IPS-18a (cell line): ENCODE results near the gene PTPRG.

ENCODE experiments used
- H3K27ac ChIP-seq: one replicate; pipeline ENCODE4 v1.5.1; 2013; ENCODE audit warnings: low read length
- H3K27me3 ChIP-seq: one replicate; pipeline ENCODE4 v1.6.1; 2013; ENCODE audit warnings: mild to moderate bottlenecking, low read length; ENCODE audit not compliant: control insufficient read depth, insufficient read depth
- H3K36me3 ChIP-seq: one replicate; pipeline ENCODE4 v1.6.1; 2013; ENCODE audit warnings: low read depth, low read length; ENCODE audit not compliant: control insufficient read depth
- H3K4me1 ChIP-seq: one replicate; pipeline ENCODE4 v1.6.1; 2013; ENCODE audit warnings: low read depth, low read length; ENCODE audit not compliant: control insufficient read depth
- H3K4me3 ChIP-seq: one replicate; pipeline ENCODE4 v1.5.1; 2013; ENCODE audit warnings: low read length
- H3K9ac ChIP-seq: one replicate; pipeline ENCODE4 v1.6.1; 2013; ENCODE audit warnings: mild to moderate bottlenecking, low read length, moderate library complexity
- H3K9me3 ChIP-seq: one replicate; pipeline ENCODE4 v1.6.1; 2013; ENCODE audit warnings: low read depth, low read length; ENCODE audit not compliant: control insufficient read depth

The PTPRG gene

GRCh38 chr3:62169906-62170660 is 608.7 kb downstream of the PTPRG start:
- Histone ChIP-seq H3K4me1 (peaks cover 15% of the 10 kb centered on the region), H3K4me3 (no peak overlapping the region), H3K9ac (no peak overlapping the region), H3K27ac (no peak overlapping the region), H3K36me3 (no peaks in the 10 kb centered on the region), H3K27me3 (no peaks in the 10 kb centered on the region), H3K9me3 (no peaks in the 10 kb centered on the region)

GRCh38 chr3:62171789-62172188 is 610.4 kb downstream of the PTPRG start:
- no peaks in the 10 kb centered on the region for H3K27me3 ChIP-seq
- H3K27ac ChIP-seq = no peak overlapping the region
- H3K9me3 ChIP-seq = no peaks in the 10 kb centered on the region
- peaks cover 7% of the 10 kb centered on the region for H3K4me1 ChIP-seq
- H3K4me3 ChIP-seq = no peak overlapping the region
- H3K9ac ChIP-seq = no peak overlapping the region
- H3K36me3 ChIP-seq = no peaks in the 10 kb centered on the region

GRCh38 chr3:62172199-62172598 is 610.8 kb downstream of the PTPRG start:
- no peaks in the 10 kb centered on the region for H3K9me3 ChIP-seq
- no peaks in the 10 kb centered on the region for H3K27me3 ChIP-seq
- H3K27ac ChIP-seq = no peak overlapping the region
- peaks cover 7% of the 10 kb centered on the region for H3K4me1 ChIP-seq
- H3K4me3 ChIP-seq = no peak overlapping the region
- H3K36me3 ChIP-seq = no peaks in the 10 kb centered on the region
- H3K9ac ChIP-seq = no peak overlapping the region

- Histone ChIP-seq H3K27ac (no peak overlapping the region), H3K27me3 (no peaks in the 10 kb centered on the region), H3K4me3 (no peak overlapping the region), H3K36me3 (no peaks in the 10 kb centered on the region), H3K9me3 (no peaks in the 10 kb centered on the region), H3K4me1 (peaks cover 14% of the 10 kb centered on the region), H3K9ac (no peak overlapping the region)
Measured at GRCh38 chr3:62173939-62174515, 612.7 kb downstream of the PTPRG start.

- Histone ChIP-seq H3K4me3 (no peak overlapping the region), H3K9ac (no peak overlapping the region), H3K4me1 (peaks cover 14% of the 10 kb centered on the region), H3K27ac (no peak overlapping the region), H3K9me3 (no peaks in the 10 kb centered on the region), H3K36me3 (no peaks in the 10 kb centered on the region), H3K27me3 (no peaks in the 10 kb centered on the region)
Measured at GRCh38 chr3:62175161-62175560, 613.8 kb downstream of the PTPRG start.

GRCh38 chr3:62178032-62178431 is 616.7 kb downstream of the PTPRG start:
- no peaks in the 10 kb centered on the region for H3K36me3 ChIP-seq
- no peak overlapping the region for H3K27ac ChIP-seq
- peaks cover 14% of the 10 kb centered on the region for H3K4me1 ChIP-seq
- no peak overlapping the region for H3K4me3 ChIP-seq
- H3K9ac ChIP-seq = no peak overlapping the region
- H3K9me3 ChIP-seq = no peaks in the 10 kb centered on the region
- H3K27me3 ChIP-seq = no peaks in the 10 kb centered on the region

GRCh38 chr3:62178739-62179600 is 617.6 kb downstream of the PTPRG start:
- H3K9ac ChIP-seq = no peak overlapping the region
- no peaks in the 10 kb centered on the region for H3K27me3 ChIP-seq
- no peak overlapping the region for H3K4me3 ChIP-seq
- H3K36me3 ChIP-seq = no peaks in the 10 kb centered on the region
- no peaks in the 10 kb centered on the region for H3K9me3 ChIP-seq
- no peak overlapping the region for H3K27ac ChIP-seq
- H3K4me1 ChIP-seq = peaks cover 17% of the 10 kb centered on the region

- Histone ChIP-seq H3K36me3 (no peaks in the 10 kb centered on the region), H3K27ac (no peak overlapping the region), H3K9ac (no peak overlapping the region), H3K4me1 (peaks cover 18% of the 10 kb centered on the region), H3K4me3 (no peak overlapping the region), H3K27me3 (no peaks in the 10 kb centered on the region), H3K9me3 (no peaks in the 10 kb centered on the region)
Measured at GRCh38 chr3:62180514-62180913, 619.1 kb downstream of the PTPRG start.

GRCh38 chr3:62183087-62183486 is 621.7 kb downstream of the PTPRG start:
- Histone ChIP-seq H3K27ac (no peak overlapping the region), H3K4me1 (peaks cover 18% of the 10 kb centered on the region), H3K4me3 (no peak overlapping the region)

GRCh38 chr3:62183969-62184368 is 622.6 kb downstream of the PTPRG start:
- Histone ChIP-seq H3K27ac (no peak overlapping the region), H3K4me1 (peaks cover 13% of the 10 kb centered on the region), H3K4me3 (no peak overlapping the region), H3K9ac (no peak overlapping the region), H3K27me3 (no peaks in the 10 kb centered on the region), H3K9me3 (no peaks in the 10 kb centered on the region), H3K36me3 (no peaks in the 10 kb centered on the region)

More at GRCh38 chr3:62183087-62183486, 621.7 kb downstream of the PTPRG start:
- no peaks in the 10 kb centered on the region for H3K9me3 ChIP-seq
- no peaks in the 10 kb centered on the region for H3K36me3 ChIP-seq
- H3K27me3 ChIP-seq = no peaks in the 10 kb centered on the region
- no peak overlapping the region for H3K9ac ChIP-seq

GRCh38 chr3:62184559-62184958 is 623.2 kb downstream of the PTPRG start:
- H3K4me3 ChIP-seq = no peak overlapping the region
- H3K9ac ChIP-seq = no peak overlapping the region
- H3K9me3 ChIP-seq = no peaks in the 10 kb centered on the region
- H3K4me1 ChIP-seq = peaks cover 12% of the 10 kb centered on the region
- H3K36me3 ChIP-seq = no peaks in the 10 kb centered on the region
- no peaks in the 10 kb centered on the region for H3K27me3 ChIP-seq
- H3K27ac ChIP-seq = no peak overlapping the region
